Adipocyte (in vitro differentiated cells): ENCODE results near the gene KDM1B.

Experiments used
- DNase-seq: peaks from one replicate; pipeline ENCODE4 v3.0.0-alpha.2; 2015; ENCODE audit warnings: low read depth
- H3K27me3 ChIP-seq: replicated peaks from 2 replicates; pipeline ENCODE4 v1.7.0; 2013; ENCODE audit warnings: mild to moderate bottlenecking, low read length, moderate library complexity; ENCODE audit not compliant: control insufficient read depth, insufficient read depth
- H3K36me3 ChIP-seq: 2 replicates; pipeline ENCODE4 v1.7.0; 2013; ENCODE audit warnings: low read length, mild to moderate bottlenecking, moderate library complexity; ENCODE audit not compliant: control insufficient read depth, insufficient read depth, severe bottlenecking
- H3K4me1 ChIP-seq: 2 replicates; pipeline ENCODE4 v1.7.0; 2013; ENCODE audit warnings: mild to moderate bottlenecking, low read length, moderate library complexity; ENCODE audit not compliant: control insufficient read depth, insufficient read depth
- H3K4me3 ChIP-seq: 2 replicates; pipeline ENCODE4 v1.7.0; 2013; ENCODE audit warnings: mild to moderate bottlenecking, low read length, moderate library complexity
- H3K9ac ChIP-seq: 2 replicates; pipeline ENCODE4 v1.7.0; 2013; ENCODE audit warnings: mild to moderate bottlenecking, low read length, moderate library complexity
- H3K9me3 ChIP-seq: 2 replicates; pipeline ENCODE4 v1.7.0; 2013; ENCODE audit warnings: mild to moderate bottlenecking, low read length, moderate library complexity; ENCODE audit not compliant: control insufficient read depth

KDM1B gene

DNA sequence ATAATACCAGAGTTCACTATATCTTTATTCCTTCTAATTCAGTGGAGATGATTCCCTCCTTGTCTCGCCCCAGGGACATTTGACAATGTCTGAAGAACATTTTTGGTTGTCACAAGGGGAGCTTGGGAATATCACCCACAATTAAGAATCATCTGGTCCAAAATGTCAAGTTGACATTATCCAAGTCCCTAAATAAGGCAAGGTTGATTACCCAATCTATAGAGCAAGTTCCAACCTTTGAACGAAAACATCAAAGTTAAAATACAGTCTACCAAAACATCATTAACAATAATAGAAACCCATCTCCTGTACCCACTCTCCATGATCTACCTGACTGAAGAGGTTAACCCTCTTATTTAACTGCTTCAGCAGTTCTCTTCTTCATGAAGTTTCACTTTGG is 93.5 kb downstream of the KDM1B start:
- no peak for DNase-seq
- no peak overlapping the region for H3K9ac ChIP-seq
- H3K27me3 ChIP-seq: no peaks in the 10 kb centered on the region

DNA sequence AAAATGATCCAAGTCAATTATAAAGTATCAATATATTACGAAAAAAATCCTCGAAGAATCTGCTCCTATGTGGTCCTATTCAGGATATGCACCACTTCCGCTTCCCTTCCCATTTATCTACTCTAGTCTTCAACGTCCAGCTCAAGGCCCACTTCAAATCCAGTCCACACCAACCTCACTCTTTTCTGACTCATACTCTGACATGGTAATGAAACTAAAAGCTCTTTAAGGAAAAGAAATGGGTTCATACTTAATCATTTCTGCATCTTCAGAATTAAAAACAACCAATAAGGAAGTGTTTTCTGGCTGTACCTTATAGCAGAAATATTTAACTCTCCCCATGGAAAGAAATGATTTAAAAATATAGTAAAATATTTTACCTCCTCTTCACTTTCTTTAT is 94.0 kb downstream of the KDM1B start:
- peaks cover 70% of the 10 kb centered on the region for H3K36me3 ChIP-seq
- H3K4me3 ChIP-seq: no peak overlapping the region
- peaks cover 5% of the 10 kb centered on the region for H3K4me1 ChIP-seq

More for the DNA sequence above, 93.5 kb downstream of the KDM1B start:
- no peaks in the 10 kb centered on the region for H3K9me3 ChIP-seq
- peaks cover 7% of the 10 kb centered on the region for H3K4me1 ChIP-seq
- no peak overlapping the region for H3K4me3 ChIP-seq
- H3K36me3 ChIP-seq: peaks cover 68% of the 10 kb centered on the region

DNA sequence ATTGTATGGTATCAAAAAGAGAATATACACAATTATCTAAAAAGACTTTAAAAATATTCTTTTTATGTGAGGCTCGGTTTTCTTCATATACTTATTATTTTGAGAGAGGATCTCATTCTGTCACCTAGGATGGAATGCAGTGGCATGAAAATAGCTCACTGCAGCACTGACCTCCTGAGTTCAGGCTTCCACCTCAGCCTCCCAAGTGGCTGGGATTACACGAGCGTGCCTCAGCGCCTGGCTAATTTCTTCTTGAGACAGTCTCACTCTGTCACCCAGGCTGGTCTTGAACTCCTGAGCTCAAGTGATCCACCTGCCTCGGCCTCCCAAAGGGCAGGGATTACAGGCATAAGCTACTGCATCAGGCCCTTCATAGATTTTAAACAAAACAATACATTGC is 98.4 kb downstream of the KDM1B start:
- H3K36me3 ChIP-seq: peaks cover 81% of the 10 kb centered on the region
- no peaks in the 10 kb centered on the region for H3K9me3 ChIP-seq
- H3K4me1 ChIP-seq: no peaks in the 10 kb centered on the region
- DNase-seq: no peak
- H3K27me3 ChIP-seq: no peaks in the 10 kb centered on the region
- no peak overlapping the region for H3K4me3 ChIP-seq
- no peak overlapping the region for H3K9ac ChIP-seq

More for the DNA sequence above, 94.0 kb downstream of the KDM1B start:
- no peak for DNase-seq
- Histone ChIP-seq H3K9me3 (no peaks in the 10 kb centered on the region), H3K27me3 (no peaks in the 10 kb centered on the region), H3K9ac (no peak overlapping the region)

DNA sequence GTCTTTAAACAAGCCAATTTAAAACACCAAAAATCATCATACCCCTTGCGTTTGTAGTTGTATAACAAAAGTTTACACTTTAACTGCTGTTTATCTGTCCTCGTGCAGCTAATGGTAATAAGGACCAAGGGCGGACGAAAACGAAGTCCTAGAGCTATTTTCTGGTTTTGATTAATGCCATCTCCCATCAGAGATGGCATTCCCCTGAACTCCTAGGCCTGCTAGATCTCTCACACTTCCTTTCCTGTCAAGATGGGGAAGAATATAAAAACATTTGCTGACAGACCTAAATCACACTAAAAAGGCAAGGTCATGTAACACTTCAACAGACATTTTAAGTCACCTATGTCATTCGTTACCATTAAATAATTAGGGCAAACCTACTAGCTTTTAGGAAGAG is 99.6 kb downstream of the KDM1B start:
- Histone ChIP-seq H3K4me3 (no peak overlapping the region), H3K27me3 (no peaks in the 10 kb centered on the region), H3K36me3 (peaks cover 70% of the 10 kb centered on the region), H3K4me1 (no peaks in the 10 kb centered on the region), H3K9ac (no peak overlapping the region), H3K9me3 (no peaks in the 10 kb centered on the region)
- no peak for DNase-seq

DNA sequence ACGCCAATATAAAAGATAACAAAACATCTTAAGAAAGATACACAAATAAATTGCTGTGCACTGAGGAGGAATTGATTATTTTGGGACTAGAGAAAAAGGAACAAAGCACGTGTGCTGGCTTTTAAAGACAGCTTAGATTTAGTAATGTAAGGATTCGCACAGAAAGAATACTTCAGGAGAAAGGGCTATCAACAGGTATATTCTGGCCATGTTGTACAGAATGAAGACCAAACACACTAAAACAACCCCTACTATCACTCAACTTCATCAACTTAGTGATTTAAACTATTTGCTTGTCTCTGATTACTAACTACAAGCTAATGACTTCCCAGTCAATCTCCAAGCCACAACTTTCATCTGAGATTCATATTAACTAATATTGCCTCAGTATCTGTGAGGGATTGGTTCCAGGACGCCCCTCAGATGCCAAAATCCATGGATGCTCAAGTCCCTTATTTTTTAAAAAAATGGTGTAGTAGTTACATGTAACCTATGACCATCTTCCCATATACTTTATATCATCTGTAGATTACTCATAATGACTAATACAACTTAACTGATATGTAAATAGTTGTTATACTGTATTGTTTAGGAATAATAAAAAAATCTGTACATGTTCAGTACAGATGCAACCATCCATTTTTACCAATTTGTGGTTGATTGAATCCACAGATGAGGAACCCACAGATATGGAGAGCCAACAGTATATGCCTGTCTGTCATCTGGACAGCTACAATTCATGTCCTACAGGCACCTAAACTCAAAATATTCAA is 104.6 kb downstream of the KDM1B start:
- Histone ChIP-seq H3K9ac (no peak overlapping the region), H3K36me3 (peaks cover 30% of the 10 kb centered on the region), H3K4me1 (peaks cover 19% of the 10 kb centered on the region), H3K9me3 (no peaks in the 10 kb centered on the region), H3K4me3 (no peak overlapping the region), H3K27me3 (no peaks in the 10 kb centered on the region)
- no peak for DNase-seq

DNA sequence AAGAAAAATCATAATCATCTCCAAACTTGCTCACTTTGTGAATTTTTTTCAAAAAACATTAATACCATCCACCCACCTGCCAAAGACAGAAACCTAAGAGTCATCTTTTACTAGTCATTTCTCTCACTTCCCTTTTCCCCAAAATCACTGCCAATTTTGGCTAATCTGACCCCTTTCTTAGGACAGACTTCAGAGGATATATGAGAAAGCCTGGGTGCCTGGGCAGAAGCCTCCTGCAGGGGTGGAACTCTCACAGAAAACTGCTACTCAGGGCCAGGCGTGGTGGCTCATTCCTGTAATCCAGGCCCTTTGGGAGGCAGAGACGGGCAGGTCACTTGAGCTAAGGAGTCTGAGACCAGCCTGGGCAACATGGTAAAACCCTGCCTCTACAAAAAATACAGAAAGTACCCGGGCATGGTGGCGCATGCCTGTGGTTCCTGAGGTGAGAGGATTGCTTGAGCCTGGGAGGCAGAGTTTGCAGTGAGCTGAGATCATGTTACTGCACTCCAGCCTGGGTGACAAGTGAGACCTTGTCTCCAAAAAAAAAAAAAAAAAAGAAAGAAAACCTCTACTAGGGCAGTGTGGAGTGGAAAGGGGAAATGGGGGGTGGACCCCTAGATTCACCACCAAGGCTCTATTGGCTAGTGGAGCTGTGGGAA is 105.4 kb downstream of the KDM1B start:
- H3K36me3 ChIP-seq: peaks cover 23% of the 10 kb centered on the region

DNA sequence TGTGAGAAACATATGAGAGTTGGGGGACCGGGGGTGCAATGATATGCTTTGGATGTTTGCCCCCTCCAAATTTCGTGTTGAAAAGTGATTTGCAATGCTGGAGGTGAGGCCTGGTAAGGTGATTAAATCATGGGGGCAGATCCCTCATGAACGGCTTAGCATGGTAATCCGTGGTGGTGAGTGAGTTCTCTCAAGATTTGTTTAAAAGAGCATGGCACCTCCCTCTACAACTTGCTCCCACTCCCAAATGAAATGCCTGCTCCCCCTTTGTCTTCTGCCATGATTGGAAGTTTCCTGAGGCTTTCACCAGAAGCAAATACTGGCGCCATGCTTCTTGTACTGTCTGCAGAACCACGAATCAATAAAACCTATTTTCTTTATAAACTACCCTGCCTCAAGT is 106.7 kb downstream of the KDM1B start:
- no peak for DNase-seq
- Histone ChIP-seq H3K9me3 (no peaks in the 10 kb centered on the region), H3K4me3 (no peak overlapping the region), H3K9ac (no peak overlapping the region), H3K27me3 (no peaks in the 10 kb centered on the region), H3K36me3 (peaks cover 11% of the 10 kb centered on the region), H3K4me1 (peaks cover 19% of the 10 kb centered on the region)

More for the DNA sequence above, 105.4 kb downstream of the KDM1B start:
- H3K27me3 ChIP-seq: no peaks in the 10 kb centered on the region
- H3K4me3 ChIP-seq: no peak overlapping the region
- H3K4me1 ChIP-seq: peaks cover 19% of the 10 kb centered on the region
- no peaks in the 10 kb centered on the region for H3K9me3 ChIP-seq
- DNase-seq: peak; percentile 60
- H3K9ac ChIP-seq: peak overlapping the region; percentile 2

DNA sequence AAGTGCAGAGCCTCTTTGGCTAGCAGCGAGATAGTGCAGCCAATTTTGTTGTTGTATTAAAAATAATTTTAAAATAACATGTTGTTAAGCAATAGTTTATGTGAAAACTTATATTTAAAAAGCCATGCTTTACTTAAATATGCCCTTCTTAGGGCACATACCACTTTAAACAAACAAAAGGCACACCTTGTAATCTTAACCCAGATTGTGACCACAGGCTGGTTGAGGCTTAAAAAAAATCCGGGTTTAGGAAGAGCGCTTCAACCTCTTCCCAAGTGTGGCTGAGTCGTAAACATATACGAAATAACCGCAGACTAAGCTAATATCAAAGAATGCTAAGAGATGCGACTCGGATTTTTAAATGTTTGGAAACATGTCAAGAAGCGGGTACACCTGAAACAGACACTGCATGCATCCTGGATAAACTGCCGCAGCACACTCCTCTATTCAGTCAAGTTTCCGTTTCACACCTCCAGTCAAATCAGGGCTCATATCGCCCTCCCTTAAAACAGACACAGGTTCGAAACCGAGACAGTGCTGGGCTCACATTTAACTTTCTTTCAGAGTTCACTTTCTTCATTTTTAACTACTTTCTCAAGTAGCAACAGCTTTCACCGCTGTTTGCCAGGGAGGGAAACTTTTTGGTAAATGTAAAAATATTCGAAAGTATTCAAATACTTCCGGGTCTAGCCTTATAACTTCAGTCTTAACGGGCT is 107.6 kb downstream of the KDM1B start:
- H3K27me3 ChIP-seq: no peaks in the 10 kb centered on the region
- DNase-seq: peak; percentile 45
- H3K4me1 ChIP-seq: peaks cover 19% of the 10 kb centered on the region
- H3K9ac ChIP-seq: peak overlapping the region; percentile 92
- no peaks in the 10 kb centered on the region for H3K9me3 ChIP-seq
- peaks cover 2% of the 10 kb centered on the region for H3K36me3 ChIP-seq
- H3K4me3 ChIP-seq: peak overlapping the region; percentile 97

DNA sequence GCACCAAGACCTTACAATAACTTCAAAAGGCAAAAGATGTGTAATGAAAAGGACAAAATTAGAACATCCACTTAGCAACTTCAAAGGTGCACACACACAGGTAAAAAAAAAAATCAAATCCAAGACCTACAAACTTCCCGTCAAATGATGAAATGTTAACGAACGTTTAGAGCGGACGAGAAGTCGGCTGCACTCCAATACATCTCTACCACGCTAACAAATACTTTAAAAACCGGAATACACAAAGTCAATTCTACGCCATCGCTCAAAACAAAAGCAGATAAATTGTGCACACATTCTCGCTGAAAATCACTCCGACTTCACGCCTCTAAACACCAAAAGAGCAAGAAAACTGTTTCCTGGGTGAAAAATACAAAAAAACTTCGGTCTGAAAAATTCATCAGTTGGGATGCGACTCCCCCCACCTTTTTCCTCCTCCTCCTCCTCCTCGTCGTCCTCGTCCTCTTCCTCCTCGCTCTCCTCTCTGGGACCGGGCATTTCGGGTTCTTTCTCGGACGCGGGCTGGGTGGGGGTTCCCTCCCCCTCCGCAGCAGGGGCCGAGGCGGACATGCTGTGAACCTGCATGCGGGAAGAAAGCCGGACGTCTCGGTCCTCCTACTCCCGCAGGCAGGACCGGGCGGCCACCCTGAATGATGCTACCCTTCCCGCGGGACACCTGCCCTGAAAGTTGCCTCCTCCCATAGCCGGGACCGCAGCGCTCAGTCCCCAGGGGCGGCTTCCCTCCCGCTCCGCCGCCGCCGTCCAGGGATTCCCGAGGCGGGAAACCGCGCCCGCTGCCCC is 108.4 kb downstream of the KDM1B start:
- peak; percentile 61 for DNase-seq
- Histone ChIP-seq H3K9me3 (no peaks in the 10 kb centered on the region), H3K36me3 (no peaks in the 10 kb centered on the region), H3K27me3 (no peaks in the 10 kb centered on the region), H3K9ac (peak overlapping the region; percentile 92), H3K4me3 (peak overlapping the region; percentile 97), H3K4me1 (peaks cover 19% of the 10 kb centered on the region)

DNA sequence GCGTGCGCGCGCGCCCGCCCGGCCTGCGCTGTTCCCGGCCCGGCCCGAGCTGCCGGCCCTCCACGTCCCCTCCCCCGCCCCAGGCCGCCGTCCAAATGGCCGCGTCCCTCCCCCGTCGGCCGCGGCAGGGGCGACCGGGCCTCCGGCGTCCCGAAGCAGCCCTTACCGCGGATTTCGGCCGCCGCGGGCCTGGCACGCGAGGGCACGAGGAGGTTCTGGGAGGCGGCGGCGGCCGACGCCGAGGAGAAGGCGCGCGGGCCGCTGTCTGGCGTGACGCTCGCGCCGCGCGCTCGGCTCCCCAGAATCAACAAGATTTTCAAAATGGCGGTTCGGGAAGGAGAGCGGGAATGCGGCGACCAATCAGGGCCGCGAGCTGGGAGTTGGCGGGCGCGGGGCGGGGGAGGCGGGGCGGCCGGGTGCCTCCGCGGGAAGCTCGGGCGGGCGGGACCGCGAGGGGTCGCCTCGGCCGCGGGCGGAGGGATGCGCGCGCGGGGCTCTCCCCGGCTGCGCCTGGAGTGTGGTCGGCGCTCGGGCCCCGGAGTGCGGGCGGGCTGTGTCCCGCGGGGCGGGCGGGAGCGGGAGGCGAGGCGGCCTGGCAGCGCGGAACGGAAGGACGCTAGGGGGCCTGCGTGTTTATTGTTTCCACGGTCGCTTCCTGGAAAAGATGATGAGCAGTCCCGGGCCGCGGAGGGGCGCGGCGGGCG is 109.1 kb downstream of the KDM1B start, which contains the start of gene DEK:
Gene DEK (minus strand): TSS at position 312 of the 704 bp plus-strand sequence. CDS start 543 bp downstream, outside the sequence.
- Histone ChIP-seq H3K9me3 (no peaks in the 10 kb centered on the region), H3K36me3 (no peaks in the 10 kb centered on the region), H3K4me1 (peaks cover 19% of the 10 kb centered on the region), H3K27me3 (no peaks in the 10 kb centered on the region), H3K9ac (peak within 1 kb of the TSS; percentile 92), H3K4me3 (peak within 1 kb of the TSS; percentile 97)
- peak; percentile 96 for DNase-seq
